Erythroblast (primary cell): ENCODE measurements around the gene TMEM81.

ENCODE experiments used
- GATA1 ChIP-seq: IDR thresholded peaks from 2 replicates; pipeline ENCODE4 v1.6.1; 2011; ENCODE audit warnings: low read depth, mild to moderate bottlenecking, control low read depth, low read length, moderate library complexity
- POLR2A ChIP-seq: IDR thresholded peaks from 2 replicates; pipeline ENCODE4 v1.6.1; 2011; ENCODE audit warnings: mild to moderate bottlenecking, low read length

GRCh38 chr1:205102404-205102803 lies 18.1 kb upstream of the TMEM81 start:
- no peak for TF ChIP-seq POLR2A
- TF ChIP-seq GATA1 = no peak
